Adrenal gland (tissue), 12 donors: ENCODE measurements around the gene GALNT5. TPM values are rescaled to one million over a fixed set of nuclear protein-coding genes. Genes with fewer than 3 reads are reported as not detected.

ENCODE experiments used
- DNase-seq, 7 donors: peaks; one replicate each; pipeline ENCODE4 v3.0.0-alpha.2; 2019 to 2020
- H3K27ac ChIP-seq, 5 donors: fragments of 200-600 bp; sonication (generic) in 4 of 5; 1 replicate in 3 of 5; 2 replicates in 2 of 5; pipeline versions ENCODE4 v1.5.1 to v1.8.0; 2016 to 2020; ENCODE audit warnings: mild to moderate bottlenecking in 1 of 5
- H3K27me3 ChIP-seq: fragments of 200-600 bp; 2 replicates; pipeline ENCODE4 v1.8.0; 2021
- H3K36me3 ChIP-seq, 2 donors: fragments of 200-600 bp; replicated peaks in 1 of 2; 1 replicate in 1 of 2; 2 replicates in 1 of 2; pipeline versions ENCODE4 v1.5.1 to v1.8.0; 2018 to 2022
- H3K4me1 ChIP-seq, 2 donors: fragments of 200-600 bp; replicated peaks in 1 of 2; 1 replicate in 1 of 2; 2 replicates in 1 of 2; pipeline versions ENCODE4 v1.5.1 to v1.8.0; 2018 to 2021
- H3K4me3 ChIP-seq, 4 donors: fragments of 200-600 bp; sonication (generic) in 3 of 4; one replicate each; pipeline ENCODE4 v1.5.1; 2016 to 2018
- H3K9me3 ChIP-seq, 3 donors: fragments of 200-600 bp; sonication (generic) in 1 of 3; replicated peaks in 1 of 3; 1 replicate in 2 of 3; 2 replicates in 1 of 3; pipeline versions ENCODE4 v1.5.1 to v1.8.0; 2016 to 2021
- POLR2A ChIP-seq, 2 donors: fragments of 450-650 bp; IDR thresholded peaks; one replicate each; pipeline ENCODE4 v1.6.1; 2017; ENCODE audit warnings: antibody characterized with exemption in 2 of 2, mild to moderate bottlenecking in 2 of 2, moderate library complexity in 1 of 2
- WGBS, 4 donors: extraction: QIAGEN DNeasy Blood & Tissue Kit in 2 of 4; methylation state at CpG; one replicate each; pipeline versions ENCODE4 v1.1.5 to v1.1.7; 2013 to 2017; 5-methylcytosine and 5-hydroxymethylcytosine counted together
- intact Hi-C, 2 donors: fragments of 100-400 bp; cut with DNase I; formaldehyde crosslinking; loops; one replicate each; pipeline versions ENCODE4 v1.14.1 to v1.15.0; 2022 to 2023
- polyA plus RNA-seq, 3 donors: library from polyadenylated mRNA; stranded (reverse); fragments of 200-250 nt in 2 of 3; fragments of 350-450 nt in 1 of 3; fragmentation: Illumina TruSeq in 1 of 3; extraction: RNeasy Lipid Tissue Mini Kit (QIAGEN cat#74804) in 1 of 3; gene quantifications; one replicate each; pipeline ENCODE4 v1.2.3, GENCODE V29; 2013 to 2014
- total RNA-seq, 9 donors: library from RNA; depleted of rRNA in 4 of 9; stranded (reverse); fragments of >200 nt in 4 of 9; fragments of 120-200 nt in 1 of 9; fragmentation: NEBNext Ultra II Directional in 1 of 9; extraction: Animal tissue kit (Norgen Biotek cat#: 25700) in 1 of 9; gene quantifications; one replicate each; pipeline versions ENCODE4 v1.1.0 to v1.2.4, GENCODE V29; 2013 to 2023
- TF ChIP-seq, protein P1 (sequence below), 6 experiments: fragments of 450-650 bp in 4 of 6; fragments of 200-600 bp in 2 of 6; sonication (generic) in 1 of 6; IDR thresholded peaks; 1 replicate in 5 of 6; 2 replicates in 1 of 6; pipeline versions ENCODE4 v1.5.1 to v1.8.0; 2016 to 2021; ENCODE audit warnings: antibody characterized with exemption in 6 of 6, mild to moderate bottlenecking in 2 of 6, moderate library complexity in 1 of 6
- donor health status: healthy with polysubstance abuse.
- donor health status: Bipolar disorder and iron deficiency.
- donor health status: DM: yes; HTN: yes; CAD: no.
- donor health status: DM: no; HTN: no; CAD: no.
- donor health status: DM: no; HTN: no; CAD: no.
- donor health status: DM: yes; HTN: yes; CAD: no.

GALNT5 gene
- total and polyA plus RNA-seq, 12 donors, result under 0.01 to 0.22 (median 0.07) TPM; not detected in 3

- Histone ChIP-seq H3K4me3 (no peak overlapping the region), H3K36me3 (no peaks in the 10 kb centered on the region), H3K4me1 (peaks cover 7% of the 10 kb centered on the region in 2 donors), H3K27ac (no peak overlapping the region), H3K9me3 (no peaks in the 10 kb centered on the region), H3K27me3 (no peaks in the 10 kb centered on the region)
- intact Hi-C loops, result no loop called here
- 72 to 77% (median 75%) methylated on average over 8 of the region's 8 CpGs for WGBS, 4 donors
- TF ChIP-seq, protein P1, sequence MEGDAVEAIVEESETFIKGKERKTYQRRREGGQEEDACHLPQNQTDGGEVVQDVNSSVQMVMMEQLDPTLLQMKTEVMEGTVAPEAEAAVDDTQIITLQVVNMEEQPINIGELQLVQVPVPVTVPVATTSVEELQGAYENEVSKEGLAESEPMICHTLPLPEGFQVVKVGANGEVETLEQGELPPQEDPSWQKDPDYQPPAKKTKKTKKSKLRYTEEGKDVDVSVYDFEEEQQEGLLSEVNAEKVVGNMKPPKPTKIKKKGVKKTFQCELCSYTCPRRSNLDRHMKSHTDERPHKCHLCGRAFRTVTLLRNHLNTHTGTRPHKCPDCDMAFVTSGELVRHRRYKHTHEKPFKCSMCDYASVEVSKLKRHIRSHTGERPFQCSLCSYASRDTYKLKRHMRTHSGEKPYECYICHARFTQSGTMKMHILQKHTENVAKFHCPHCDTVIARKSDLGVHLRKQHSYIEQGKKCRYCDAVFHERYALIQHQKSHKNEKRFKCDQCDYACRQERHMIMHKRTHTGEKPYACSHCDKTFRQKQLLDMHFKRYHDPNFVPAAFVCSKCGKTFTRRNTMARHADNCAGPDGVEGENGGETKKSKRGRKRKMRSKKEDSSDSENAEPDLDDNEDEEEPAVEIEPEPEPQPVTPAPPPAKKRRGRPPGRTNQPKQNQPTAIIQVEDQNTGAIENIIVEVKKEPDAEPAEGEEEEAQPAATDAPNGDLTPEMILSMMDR (IDR thresholded peaks at IDR 0.05), result no peak
- TF ChIP-seq POLR2A (IDR thresholded peaks at IDR 0.05), result no peak
- DNase-seq, result no peak
These were observed 1.2 kb downstream of the GALNT5 start for GRCh38 chr2:157258520-157259326.

GRCh38 chr2:157259386-157259785, 1.9 kb downstream of the GALNT5 start:
- no peak overlapping the region for H3K27ac ChIP-seq
- DNase-seq, result no peak
- H3K27me3 ChIP-seq, result no peaks in the 10 kb centered on the region
- no peaks in the 10 kb centered on the region for H3K9me3 ChIP-seq
- no peak for TF ChIP-seq POLR2A (IDR thresholded peaks at IDR 0.05)
- TF ChIP-seq, protein P1 (IDR thresholded peaks at IDR 0.05), result no peak
- no peak overlapping the region for H3K4me3 ChIP-seq
- H3K4me1 ChIP-seq, result peaks cover 7% of the 10 kb centered on the region in 2 donors
- WGBS, 4 donors, result 82 to 94% (median 83%) methylated on average over 2 of the region's 2 CpGs
- intact Hi-C loops, result no loop called here
- no peaks in the 10 kb centered on the region for H3K36me3 ChIP-seq

GRCh38 chr2:157259960-157260359, 2.5 kb downstream of the GALNT5 start:
- H3K4me3 ChIP-seq, result no peak overlapping the region
- H3K36me3 ChIP-seq, result no peaks in the 10 kb centered on the region
- no peaks in the 10 kb centered on the region for H3K27me3 ChIP-seq
- intact Hi-C loops, result no loop called here
- 92 to 98% (median 95%) methylated on average over 2 of the region's 2 CpGs for whole genome bisulfite sequencing, 4 donors
- H3K4me1 ChIP-seq, result peaks cover 7% of the 10 kb centered on the region in 2 donors
- TF ChIP-seq, protein P1 (IDR thresholded peaks at IDR 0.05), result no peak
- no peak for TF ChIP-seq POLR2A (IDR thresholded peaks at IDR 0.05)
- DNase-seq, result no peak
- no peak overlapping the region for H3K27ac ChIP-seq
- no peaks in the 10 kb centered on the region for H3K9me3 ChIP-seq

DNA sequence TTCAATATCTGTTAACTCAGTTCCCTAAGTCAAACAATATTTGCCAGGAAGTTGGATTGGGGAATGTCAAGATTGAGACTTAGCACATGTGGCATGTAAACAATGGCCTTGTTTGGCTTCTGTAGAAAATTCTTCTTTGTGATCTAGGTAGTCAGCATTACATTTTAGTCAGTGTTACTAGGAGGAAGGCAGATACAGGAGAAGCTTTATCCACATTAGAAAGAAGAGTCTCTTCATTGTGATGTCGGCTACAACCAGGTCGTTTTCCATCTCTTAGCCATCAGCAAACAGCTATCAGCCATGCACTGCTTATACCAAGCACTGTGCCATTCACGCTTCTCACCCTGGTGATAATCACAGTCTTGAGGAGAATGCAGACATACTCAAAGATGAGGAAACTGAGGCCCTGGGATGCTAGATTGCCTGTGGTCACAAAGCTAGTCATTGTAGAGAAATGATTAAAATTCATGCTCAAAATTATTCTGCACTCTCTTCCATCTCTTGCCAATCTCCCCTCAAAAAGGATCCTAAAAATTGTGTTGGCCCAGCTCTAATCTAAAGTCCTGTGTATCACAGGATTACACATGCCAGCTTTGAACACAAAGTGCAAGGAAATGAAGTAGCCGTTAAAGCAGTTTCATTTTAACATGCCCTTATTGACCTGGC, 3.2 kb downstream of the GALNT5 start:
- no peak overlapping the region for H3K4me3 ChIP-seq
- H3K27ac ChIP-seq, result no peak overlapping the region
- DNase-seq, result no peak
- no peaks in the 10 kb centered on the region for H3K9me3 ChIP-seq
- WGBS, 4 donors, result 71 to 80% (median 73%) methylated on average over 4 of the region's 4 CpGs
- no peaks in the 10 kb centered on the region for H3K36me3 ChIP-seq
- H3K27me3 ChIP-seq, result no peaks in the 10 kb centered on the region
- TF ChIP-seq POLR2A (IDR thresholded peaks at IDR 0.05), result no peak
- TF ChIP-seq, protein P1 (IDR thresholded peaks at IDR 0.05), result no peak
- H3K4me1 ChIP-seq, result peaks cover 7% of the 10 kb centered on the region in 2 donors
- intact Hi-C loops, result no loop called here
